HCT116 (cell line): ENCODE data around the gene ARL5C. TPM values are rescaled to one million over a fixed set of nuclear protein-coding genes. Genes with fewer than 3 reads are reported as not detected.

Source experiments
- ATAC-seq: fragments of 200-7000 bp; cut with Tn5 transposase; 2 replicates; pipeline ENCODE4 v1.9.1; 2020; ENCODE audit warnings: mild to moderate bottlenecking, moderate library complexity
- BruUV-seq: library from RNA; stranded (reverse); fragments of 400-500 nt; replicated peaks from 2 replicates; lab custom pipeline; 2021; lab: Mats Ljungman, UMichigan
- CTCF ChIA-PET: fragments of 300-600 bp; sonication (Branson Sonifier 250); formaldehyde crosslinking; loops from one replicate; lab custom pipeline; 2021; ENCODE audit warnings: antibody characterized with exemption; lab: Charles Lee
- POLR2A ChIA-PET: fragments of 300-600, 350-600 bp; sonication (Branson Sonifier 250); formaldehyde crosslinking; loops from one replicate; lab custom pipeline; 2021; ENCODE audit warnings: antibody characterized with exemption; lab: Charles Lee
- RAD21 ChIA-PET, 2 experiments: fragments of 300-600 bp; sonication (Branson Sonifier 250); formaldehyde crosslinking; loops; one replicate each; lab custom pipeline; 2023; ENCODE audit warnings: low total read pairs in 2 of 2; ENCODE audit not compliant: uncharacterized antibody in 2 of 2, unreplicated experiment in 2 of 2, low non-redundant PET in 1 of 2; lab: Charles Lee
- DNase-seq: peaks from one replicate; pipeline ENCODE4 v3.0.0-alpha.2; 2010; ENCODE audit warnings: low read depth, low spot score
- H2AFZ ChIP-seq: fragments of 200-600 bp; shearing (Covaris generic), sonication (generic); 2 replicates; pipeline ENCODE4 v1.6.1; 2017; ENCODE audit warnings: low read depth, mixed run types, mixed read lengths, antibody characterized with exemption, low read length; ENCODE audit not compliant: poor library complexity, severe bottlenecking
- H3K27ac ChIP-seq: 2 replicates; pipeline ENCODE4 v1.5.1; 2012; ENCODE audit warnings: low read depth, low read length
- H3K27me3 ChIP-seq: fragments of 200-600 bp; sonication (generic); 2 replicates; pipeline ENCODE4 v1.6.1; 2016; ENCODE audit warnings: mixed run types, low read length, mixed read lengths; ENCODE audit not compliant: insufficient read depth
- H3K36me3 ChIP-seq, 2 experiments: fragments of 200-500 bp in 1 of 2; fragments of 200-600 bp in 1 of 2; sonication (Bioruptor generic) in 1 of 2; sonication (generic) in 1 of 2; 2 replicates each; pipeline versions ENCODE4 v1.5.1 to v1.6.1; 2014 to 2016; ENCODE audit warnings: low read length in 2 of 2, inconsistent platforms in 1 of 2, mixed read lengths in 1 of 2, mixed run types in 1 of 2; ENCODE audit not compliant: insufficient read depth in 2 of 2, control insufficient read depth in 1 of 2
- H3K4me1 ChIP-seq, 2 experiments: fragments of 200-600 bp in 1 of 2; sonication (generic) in 1 of 2; 2 replicates each; pipeline versions ENCODE4 v1.5.1 to v1.6.1; 2012 to 2017; ENCODE audit warnings: low read length in 2 of 2, inconsistent platforms in 1 of 2, mild to moderate bottlenecking in 1 of 2, mixed read lengths in 1 of 2, mixed run types in 1 of 2, moderate library complexity in 1 of 2; ENCODE audit not compliant: insufficient read depth in 2 of 2, control insufficient read depth in 1 of 2
- H3K4me2 ChIP-seq: fragments of 200-600 bp; sonication (generic); 2 replicates; pipeline ENCODE4 v1.6.1; 2017; ENCODE audit warnings: mixed run types, low read length, mixed read lengths
- H3K4me3 ChIP-seq, 2 experiments: fragments of 200-600 bp in 1 of 2; sonication (generic) in 1 of 2; replicated peaks in 1 of 2; 2 replicates each; pipeline ENCODE4 v1.5.1; 2011 to 2016; ENCODE audit warnings: low read length in 2 of 2, control low read depth in 1 of 2, low read depth in 1 of 2, mild to moderate bottlenecking in 1 of 2, mixed read lengths in 1 of 2, mixed run types in 1 of 2
- H3K79me2 ChIP-seq: fragments of 200-600 bp; sonication (generic); 2 replicates; pipeline ENCODE4 v1.6.1; 2017; ENCODE audit warnings: mild to moderate bottlenecking, mixed run types, low read length, moderate library complexity, mixed read lengths; ENCODE audit not compliant: insufficient read depth
- H3K9ac ChIP-seq: fragments of 200-600 bp; sonication (generic); 2 replicates; pipeline ENCODE4 v1.6.1; 2016; ENCODE audit warnings: low read length, mixed read lengths
- H3K9me2 ChIP-seq: fragments of 200-600 bp; sonication (generic), shearing (Covaris generic); 2 replicates; pipeline ENCODE4 v1.6.1; 2017; ENCODE audit warnings: mixed run types, mild to moderate bottlenecking, moderate library complexity; ENCODE audit not compliant: insufficient read depth
- H3K9me3 ChIP-seq, 2 experiments: fragments of 200-500 bp in 1 of 2; fragments of 200-600 bp in 1 of 2; sonication (Bioruptor generic) in 1 of 2; sonication (generic) in 1 of 2; 2 replicates each; pipeline ENCODE4 v1.6.1; 2014 to 2017; ENCODE audit warnings: low read length in 2 of 2, mixed read lengths in 2 of 2, inconsistent platforms in 1 of 2, low read depth in 1 of 2, mild to moderate bottlenecking in 1 of 2, mixed run types in 1 of 2, moderate library complexity in 1 of 2; ENCODE audit not compliant: control insufficient read depth in 1 of 2, insufficient read depth in 1 of 2
- H4K20me1 ChIP-seq: fragments of 200-600 bp; sonication (generic), shearing (Covaris generic); 2 replicates; pipeline ENCODE4 v1.6.1; 2017; ENCODE audit warnings: mixed run types, mild to moderate bottlenecking, moderate library complexity; ENCODE audit not compliant: insufficient read depth
- CBX3 ChIP-seq: IDR thresholded peaks from 2 replicates; pipeline ENCODE4 v1.6.1; 2012; ENCODE audit warnings: low read depth
- CEBPB ChIP-seq: IDR thresholded peaks from 2 replicates; pipeline ENCODE4 v1.6.1; 2012; ENCODE audit warnings: low read depth
- EGR1 ChIP-seq: IDR thresholded peaks from 2 replicates; pipeline ENCODE4 v1.6.1; 2012; ENCODE audit warnings: low read depth
- ELF1 ChIP-seq: IDR thresholded peaks from 2 replicates; pipeline ENCODE4 v1.6.1; 2012; ENCODE audit warnings: low read depth, borderline replicate concordance
- EZH2phosphoT487 ChIP-seq: fragments of 200-600 bp; IDR thresholded peaks from 2 replicates; pipeline ENCODE4 v1.6.1; 2018; ENCODE audit warnings: antibody characterized with exemption, borderline replicate concordance
- JUND ChIP-seq: IDR thresholded peaks from 2 replicates; pipeline ENCODE4 v1.6.1; 2012
- POLR2A ChIP-seq: IDR thresholded peaks from 2 replicates; pipeline ENCODE4 v1.7.0; 2011; ENCODE audit warnings: borderline replicate concordance; ENCODE audit not compliant: insufficient read depth, insufficient read length; ENCODE audit errors: extremely low read depth
- POLR2AphosphoS5 ChIP-seq: IDR thresholded peaks from 2 replicates; pipeline ENCODE4 v1.6.1; 2011; ENCODE audit warnings: mild to moderate bottlenecking, low read depth, low read length, moderate library complexity
- RAD21 ChIP-seq: IDR thresholded peaks from 2 replicates; pipeline ENCODE4 v1.6.1; 2012; ENCODE audit warnings: low read depth, mild to moderate bottlenecking
- SIN3A ChIP-seq: IDR thresholded peaks from 2 replicates; pipeline ENCODE4 v1.6.1; 2012; ENCODE audit warnings: low read depth
- SP1 ChIP-seq: IDR thresholded peaks from 2 replicates; pipeline ENCODE4 v1.6.1; 2012; ENCODE audit warnings: low read depth
- TCF7L2 ChIP-seq: IDR thresholded peaks from 2 replicates; pipeline ENCODE4 v1.7.0; 2011; ENCODE audit warnings: borderline replicate concordance, inconsistent platforms; ENCODE audit not compliant: insufficient read depth, insufficient read length; ENCODE audit errors: extremely low read depth
- YY1 ChIP-seq: IDR thresholded peaks from 2 replicates; pipeline ENCODE4 v1.6.1; 2011; ENCODE audit warnings: low read length, low read depth, moderate library complexity, mild to moderate bottlenecking; ENCODE audit not compliant: insufficient replicate concordance; ENCODE audit errors: extremely low read depth
- ZFX ChIP-seq: fragments of 450-650 bp; IDR thresholded peaks from 2 replicates; pipeline ENCODE4 v1.6.1; 2017
- ZNF274 ChIP-seq: fragments of 200-500 bp; sonication (Bioruptor generic); IDR thresholded peaks from 2 replicates; pipeline ENCODE4 v1.6.1; 2014; ENCODE audit warnings: mild to moderate bottlenecking, low read depth, low read length, inconsistent platforms
- intact Hi-C: fragments of 100-400 bp; cut with micrococcal nuclease; formaldehyde crosslinking; loops from 2 replicates; pipeline ENCODE4 v1.10.0; 2022
- total RNA-seq: library from RNA; stranded (reverse); gene quantifications from one replicate; pipeline ENCODE4 v1.2.1, GENCODE V29; 2021; ENCODE audit not compliant: unreplicated experiment
- TF ChIP-seq, protein P1 (sequence below): IDR thresholded peaks from 2 replicates; pipeline ENCODE4 v1.6.1; 2012; ENCODE audit warnings: low read depth
- TF ChIP-seq, protein P2 (sequence below): IDR thresholded peaks from 2 replicates; pipeline ENCODE4 v1.6.1; 2011; ENCODE audit warnings: mild to moderate bottlenecking, low read length, moderate library complexity; ENCODE audit not compliant: insufficient replicate concordance; ENCODE audit errors: extremely low read depth
- TF ChIP-seq, protein P3 (sequence below), 3 experiments: fragments of 200-600 bp in 1 of 3; sonication (generic) in 1 of 3; IDR thresholded peaks in 2 of 3; conservative IDR thresholded peaks in 1 of 3; 2 replicates each; pipeline ENCODE4 v1.5.1; 2012 to 2017; ENCODE audit warnings: low read depth in 2 of 3, low read length in 2 of 3, antibody characterized with exemption in 1 of 3, borderline replicate concordance in 1 of 3, control low read depth in 1 of 3, mild to moderate bottlenecking in 1 of 3, mixed read lengths in 1 of 3, mixed run types in 1 of 3, moderate library complexity in 1 of 3; ENCODE audit not compliant: insufficient read depth in 1 of 3
- TF ChIP-seq, protein P4 (sequence below): IDR thresholded peaks from 2 replicates; pipeline ENCODE4 v1.6.1; 2012

Gene ARL5C
- total RNA-seq, 1 experiment from 2014 or later = not detected

DNA sequence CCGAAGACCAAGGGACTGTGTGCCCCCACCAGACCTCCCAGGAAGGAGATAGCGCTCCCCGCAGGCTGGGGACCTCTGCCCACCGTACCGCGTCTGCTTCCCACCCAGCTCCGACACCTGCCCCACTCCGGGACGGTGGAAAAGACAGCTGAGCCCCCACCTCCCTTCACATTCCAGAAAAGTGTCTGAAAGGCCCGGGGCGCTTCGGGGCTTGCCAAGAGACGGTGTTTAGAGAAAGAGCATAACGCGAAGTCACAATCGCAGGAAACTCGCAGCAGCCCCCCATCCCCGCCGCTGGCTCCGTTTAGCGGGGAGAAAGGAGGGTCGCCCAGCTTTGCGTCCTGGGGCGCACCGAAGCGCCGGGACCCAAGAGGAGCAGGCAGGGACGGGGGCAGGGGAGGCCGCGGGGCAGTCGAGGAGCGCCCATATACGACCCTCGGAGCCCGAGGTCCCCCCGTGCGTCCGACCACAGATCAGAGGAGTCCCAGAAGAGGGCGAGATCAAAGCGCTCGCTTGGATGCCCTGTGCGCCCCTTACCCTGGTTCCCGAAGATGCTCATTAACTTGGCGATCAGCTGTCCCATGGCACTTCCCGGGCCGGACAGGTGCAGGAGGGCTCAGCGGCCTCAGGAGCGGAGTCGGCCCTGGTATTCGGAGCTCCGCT is 652 bp downstream of the ARL5C start:
- Histone ChIP-seq H2AFZ (peak overlapping the region; percentile 83), H3K27ac (no peak overlapping the region; the same call in 1 of the 2 replicates), H3K36me3 (no peaks in the 10 kb centered on the region), H4K20me1 (no peaks in the 10 kb centered on the region), H3K4me1 (peaks cover 6 to 10% of the 10 kb centered on the region in 2 experiments; a peak in 3 of 4 replicates)
- no peak for DNase-seq
- POLR2A ChIA-PET = interaction anchor here (0.6 to 2.2 kb wide), 7 partner anchors 12 to 1124 kb away, joined by 3 to 17 read pairs (median 3); partner anchors contain the start of genes LASP1 and RPL19
- BruUV-seq = no TSS peak
- no peak for TF ChIP-seq EZH2phosphoT487
- TF ChIP-seq POLR2AphosphoS5 = no peak
- TF ChIP-seq, protein P1, sequence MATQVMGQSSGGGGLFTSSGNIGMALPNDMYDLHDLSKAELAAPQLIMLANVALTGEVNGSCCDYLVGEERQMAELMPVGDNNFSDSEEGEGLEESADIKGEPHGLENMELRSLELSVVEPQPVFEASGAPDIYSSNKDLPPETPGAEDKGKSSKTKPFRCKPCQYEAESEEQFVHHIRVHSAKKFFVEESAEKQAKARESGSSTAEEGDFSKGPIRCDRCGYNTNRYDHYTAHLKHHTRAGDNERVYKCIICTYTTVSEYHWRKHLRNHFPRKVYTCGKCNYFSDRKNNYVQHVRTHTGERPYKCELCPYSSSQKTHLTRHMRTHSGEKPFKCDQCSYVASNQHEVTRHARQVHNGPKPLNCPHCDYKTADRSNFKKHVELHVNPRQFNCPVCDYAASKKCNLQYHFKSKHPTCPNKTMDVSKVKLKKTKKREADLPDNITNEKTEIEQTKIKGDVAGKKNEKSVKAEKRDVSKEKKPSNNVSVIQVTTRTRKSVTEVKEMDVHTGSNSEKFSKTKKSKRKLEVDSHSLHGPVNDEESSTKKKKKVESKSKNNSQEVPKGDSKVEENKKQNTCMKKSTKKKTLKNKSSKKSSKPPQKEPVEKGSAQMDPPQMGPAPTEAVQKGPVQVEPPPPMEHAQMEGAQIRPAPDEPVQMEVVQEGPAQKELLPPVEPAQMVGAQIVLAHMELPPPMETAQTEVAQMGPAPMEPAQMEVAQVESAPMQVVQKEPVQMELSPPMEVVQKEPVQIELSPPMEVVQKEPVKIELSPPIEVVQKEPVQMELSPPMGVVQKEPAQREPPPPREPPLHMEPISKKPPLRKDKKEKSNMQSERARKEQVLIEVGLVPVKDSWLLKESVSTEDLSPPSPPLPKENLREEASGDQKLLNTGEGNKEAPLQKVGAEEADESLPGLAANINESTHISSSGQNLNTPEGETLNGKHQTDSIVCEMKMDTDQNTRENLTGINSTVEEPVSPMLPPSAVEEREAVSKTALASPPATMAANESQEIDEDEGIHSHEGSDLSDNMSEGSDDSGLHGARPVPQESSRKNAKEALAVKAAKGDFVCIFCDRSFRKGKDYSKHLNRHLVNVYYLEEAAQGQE = no peak
- no peak for TF ChIP-seq ZFX
- TF ChIP-seq ELF1 = no peak
- TF ChIP-seq RAD21 = no peak
- TF ChIP-seq, protein P2, sequence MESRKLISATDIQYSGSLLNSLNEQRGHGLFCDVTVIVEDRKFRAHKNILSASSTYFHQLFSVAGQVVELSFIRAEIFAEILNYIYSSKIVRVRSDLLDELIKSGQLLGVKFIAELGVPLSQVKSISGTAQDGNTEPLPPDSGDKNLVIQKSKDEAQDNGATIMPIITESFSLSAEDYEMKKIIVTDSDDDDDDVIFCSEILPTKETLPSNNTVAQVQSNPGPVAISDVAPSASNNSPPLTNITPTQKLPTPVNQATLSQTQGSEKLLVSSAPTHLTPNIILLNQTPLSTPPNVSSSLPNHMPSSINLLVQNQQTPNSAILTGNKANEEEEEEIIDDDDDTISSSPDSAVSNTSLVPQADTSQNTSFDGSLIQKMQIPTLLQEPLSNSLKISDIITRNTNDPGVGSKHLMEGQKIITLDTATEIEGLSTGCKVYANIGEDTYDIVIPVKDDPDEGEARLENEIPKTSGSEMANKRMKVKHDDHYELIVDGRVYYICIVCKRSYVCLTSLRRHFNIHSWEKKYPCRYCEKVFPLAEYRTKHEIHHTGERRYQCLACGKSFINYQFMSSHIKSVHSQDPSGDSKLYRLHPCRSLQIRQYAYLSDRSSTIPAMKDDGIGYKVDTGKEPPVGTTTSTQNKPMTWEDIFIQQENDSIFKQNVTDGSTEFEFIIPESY = no peak
- TF ChIP-seq, protein P3, sequence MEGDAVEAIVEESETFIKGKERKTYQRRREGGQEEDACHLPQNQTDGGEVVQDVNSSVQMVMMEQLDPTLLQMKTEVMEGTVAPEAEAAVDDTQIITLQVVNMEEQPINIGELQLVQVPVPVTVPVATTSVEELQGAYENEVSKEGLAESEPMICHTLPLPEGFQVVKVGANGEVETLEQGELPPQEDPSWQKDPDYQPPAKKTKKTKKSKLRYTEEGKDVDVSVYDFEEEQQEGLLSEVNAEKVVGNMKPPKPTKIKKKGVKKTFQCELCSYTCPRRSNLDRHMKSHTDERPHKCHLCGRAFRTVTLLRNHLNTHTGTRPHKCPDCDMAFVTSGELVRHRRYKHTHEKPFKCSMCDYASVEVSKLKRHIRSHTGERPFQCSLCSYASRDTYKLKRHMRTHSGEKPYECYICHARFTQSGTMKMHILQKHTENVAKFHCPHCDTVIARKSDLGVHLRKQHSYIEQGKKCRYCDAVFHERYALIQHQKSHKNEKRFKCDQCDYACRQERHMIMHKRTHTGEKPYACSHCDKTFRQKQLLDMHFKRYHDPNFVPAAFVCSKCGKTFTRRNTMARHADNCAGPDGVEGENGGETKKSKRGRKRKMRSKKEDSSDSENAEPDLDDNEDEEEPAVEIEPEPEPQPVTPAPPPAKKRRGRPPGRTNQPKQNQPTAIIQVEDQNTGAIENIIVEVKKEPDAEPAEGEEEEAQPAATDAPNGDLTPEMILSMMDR (IDR thresholded peaks at IDR 0.05 in 2 of 3, conservative IDR thresholded peaks at IDR 0.05 in 1 of 3; ENCODE audit: borderline replicate concordance in 1 of 3, insufficient read depth in 1 of 3, low read depth in 2 of 3, low read length in 2 of 3) = no peak
- no peak for TF ChIP-seq CBX3
- no peak for TF ChIP-seq ZNF274
- TF ChIP-seq YY1 = no peak
- no peak for TF ChIP-seq SIN3A
- no peak for TF ChIP-seq EGR1
- TF ChIP-seq SP1 = no peak
- TF ChIP-seq, protein P4, sequence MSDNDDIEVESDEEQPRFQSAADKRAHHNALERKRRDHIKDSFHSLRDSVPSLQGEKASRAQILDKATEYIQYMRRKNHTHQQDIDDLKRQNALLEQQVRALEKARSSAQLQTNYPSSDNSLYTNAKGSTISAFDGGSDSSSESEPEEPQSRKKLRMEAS = no peak
- TF ChIP-seq POLR2A = no peak
- no peak for TF ChIP-seq JUND
- no peak for TF ChIP-seq TCF7L2
- TF ChIP-seq CEBPB = no peak
- TF ChIP-seq, all 23 proteins: peak for 0
- peak; percentile 4; the same call in 1 of the 2 replicates for ATAC-seq
- no peak overlapping the region for H3K9ac ChIP-seq
- no peak overlapping the region for H3K4me2 ChIP-seq
- H3K79me2 ChIP-seq = no peaks in the 10 kb centered on the region
- intact Hi-C loops = no loop called here
- H3K4me3 ChIP-seq = no peak overlapping the region
- H3K27me3 ChIP-seq = no peaks in the 10 kb centered on the region
- ChIA-PET RAD21 (interaction anchor here (1.0 to 1.4 kb wide), 4 partner anchors 11 to 182 kb away, joined by 3 to 7 read pairs (median 5); partner anchors contain the start of gene RPL19 (in 1 of the 2)), CTCF (interaction anchor here (0.7 to 2.2 kb wide), 24 partner anchors 9 to 311 kb away, joined by 3 to 62 read pairs (median 5); partner anchors contain the start of genes CACNB1, RPL19 and RPL23)
- H3K9me2 ChIP-seq = no peaks in the 10 kb centered on the region
- no peaks in the 10 kb centered on the region for H3K9me3 ChIP-seq
